Prostate gland (tissue), 2 donors: Measurements from ENCODE around the gene POLA1. TPM values are rescaled to one million over a fixed set of nuclear protein-coding genes. Genes with fewer than 3 reads are reported as not detected.

ENCODE experiments used
- DNase-seq: peaks from one replicate; pipeline ENCODE4 v3.0.0-alpha.2; 2019; ENCODE audit warnings: low spot score
- H3K27ac ChIP-seq, 2 donors: fragments of 200-600 bp; sonication (generic); 2 replicates each; pipeline ENCODE4 v1.5.1; 2017 to 2019
- H3K27me3 ChIP-seq: fragments of 200-600 bp; sonication (generic); replicated peaks from 2 replicates; pipeline ENCODE4 v1.5.1; 2019; ENCODE audit not compliant: insufficient read depth
- H3K36me3 ChIP-seq, 2 donors: fragments of 200-600 bp; sonication (generic); 1 replicate in 1 of 2; 2 replicates in 1 of 2; pipeline versions ENCODE4 v1.5.1 to v1.8.1; 2017 to 2019
- H3K4me1 ChIP-seq: fragments of 200-600 bp; sonication (generic); replicated peaks from 2 replicates; pipeline ENCODE4 v1.5.1; 2019
- H3K4me3 ChIP-seq, 2 donors: fragments of 200-600 bp; sonication (generic); 2 replicates each; pipeline ENCODE4 v1.5.1; 2017 to 2019
- H3K9me3 ChIP-seq: fragments of 200-600 bp; sonication (generic); 2 replicates; pipeline ENCODE4 v1.5.1; 2017
- CTCF ChIP-seq, 4 experiments: fragments of 200-600 bp in 2 of 4; fragments of 450-650 bp in 2 of 4; sonication (generic) in 2 of 4; IDR thresholded peaks; 1 replicate in 3 of 4; 2 replicates in 1 of 4; pipeline ENCODE4 v1.5.1; 2016 to 2019; ENCODE audit warnings: antibody characterized with exemption in 4 of 4, mild to moderate bottlenecking in 2 of 4, moderate library complexity in 2 of 4
- POLR2A ChIP-seq: fragments of 450-650 bp; IDR thresholded peaks from one replicate; pipeline ENCODE4 v1.6.1; 2016; ENCODE audit warnings: antibody characterized with exemption, mild to moderate bottlenecking
- POLR2AphosphoS5 ChIP-seq: sonication (generic); formaldehyde crosslinking; IDR thresholded peaks from one replicate; pipeline ENCODE4 v1.6.1; 2017; ENCODE audit warnings: antibody characterized with exemption
- WGBS: methylation state at CpG from one replicate; pipeline ENCODE4 v1.1.5; 2018; 5-methylcytosine and 5-hydroxymethylcytosine counted together
- intact Hi-C: fragments of 100-400 bp; cut with DNase I; formaldehyde crosslinking; loops from one replicate; pipeline ENCODE4 v1.14.2; 2022
- total RNA-seq, 2 donors: library from RNA; depleted of rRNA; stranded (reverse); fragments of >200 nt; gene quantifications; one replicate each; pipeline ENCODE4 v1.1.0, GENCODE V29; 2016

The POLA1 gene
- total RNA-seq, 2 donors from 2014 or later: 11.9 to 12.2 TPM

- H3K27ac ChIP-seq: no peak overlapping the region
- no peaks in the 10 kb centered on the region for H3K4me1 ChIP-seq
- DNase-seq: no peak
- H3K27me3 ChIP-seq: no peaks in the 10 kb centered on the region
- no peaks in the 10 kb centered on the region for H3K36me3 ChIP-seq
- intact Hi-C loops: no loop called here
- WGBS: 38% methylated on average over 3 of the region's 3 CpGs
- no peaks in the 10 kb centered on the region for H3K9me3 ChIP-seq
- TF ChIP-seq CTCF (IDR thresholded peaks at IDR 0.05) (no peak), POLR2AphosphoS5 (no peak), POLR2A (no peak)
- H3K4me3 ChIP-seq: no peak overlapping the region
Observed at GRCh38 chrX:24720036-24720435, 26.3 kb downstream of the POLA1 start.

GRCh38 chrX:24728530-24728929, 34.8 kb downstream of the POLA1 start:
- WGBS: 55% methylated on average over 3 of the region's 3 CpGs
- TF ChIP-seq POLR2A (no peak), CTCF (IDR thresholded peaks at IDR 0.05) (no peak), POLR2AphosphoS5 (no peak)
- Histone ChIP-seq H3K9me3 (no peaks in the 10 kb centered on the region), H3K27me3 (no peaks in the 10 kb centered on the region), H3K36me3 (no peaks in the 10 kb centered on the region), H3K27ac (no peak overlapping the region), H3K4me1 (no peaks in the 10 kb centered on the region), H3K4me3 (no peak overlapping the region)
- intact Hi-C loops: no loop called here
- DNase-seq: no peak

- Histone ChIP-seq H3K9me3 (no peaks in the 10 kb centered on the region), H3K36me3 (no peaks in the 10 kb centered on the region), H3K27ac (no peak overlapping the region), H3K4me3 (no peak overlapping the region), H3K27me3 (no peaks in the 10 kb centered on the region), H3K4me1 (no peaks in the 10 kb centered on the region)
- DNase-seq: no peak
- TF ChIP-seq POLR2A (no peak), CTCF (IDR thresholded peaks at IDR 0.05) (no peak), POLR2AphosphoS5 (no peak)
- intact Hi-C loops: no loop called here
- WGBS: 89% methylated on average over 6 of the region's 6 CpGs
Observed at GRCh38 chrX:24732766-24733500, 39.2 kb downstream of the POLA1 start.

GRCh38 chrX:24741330-24741729, 47.6 kb downstream of the POLA1 start:
- intact Hi-C loops: no loop called here
- Histone ChIP-seq H3K9me3 (no peaks in the 10 kb centered on the region), H3K4me1 (no peaks in the 10 kb centered on the region), H3K27me3 (no peaks in the 10 kb centered on the region), H3K36me3 (no peaks in the 10 kb centered on the region), H3K4me3 (no peak overlapping the region), H3K27ac (no peak overlapping the region)
- DNase-seq: no peak
- 48% methylated on average over 3 of the region's 3 CpGs for WGBS
- TF ChIP-seq POLR2AphosphoS5 (no peak), CTCF (IDR thresholded peaks at IDR 0.05) (no peak), POLR2A (no peak)

- TF ChIP-seq POLR2A: no peak
- peak; percentile 14 for TF ChIP-seq POLR2AphosphoS5
- Histone ChIP-seq H3K9me3 (no peaks in the 10 kb centered on the region), H3K27me3 (no peaks in the 10 kb centered on the region), H3K36me3 (no peaks in the 10 kb centered on the region), H3K4me3 (no peak overlapping the region), H3K27ac (peak overlapping the region in 1 of 2 donors; percentile 43), H3K4me1 (no peaks in the 10 kb centered on the region)
- 52% methylated on average over 3 of the region's 3 CpGs for WGBS
- peak; percentile 16 for DNase-seq
- intact Hi-C loops: no loop called here
Observed at GRCh38 chrX:24748196-24748595, 54.5 kb downstream of the POLA1 start.
